Pancreas (tissue), 10 donors: ENCODE measurements around the gene NRTN. TPM values are rescaled to one million over a fixed set of nuclear protein-coding genes. Genes with fewer than 3 reads are reported as not detected.
A peak's percentile ranks its signal among the peaks of the same experiment; 100 is the strongest.

Experiments used
- ATAC-seq, 4 donors: fragments of 200-7000 bp; cut with Tn5 transposase; one replicate each; pipeline versions ENCODE4 v1.8.0 to v1.9.1; 2020; ENCODE audit warnings: mild to moderate bottlenecking in 4 of 4, moderate library complexity in 4 of 4
- DNase-seq, 6 donors: peaks; one replicate each; pipeline ENCODE4 v3.0.0-alpha.2; 2020
- FAIRE-seq: peaks from 2 replicates; lab custom pipeline; 2012; peaks lifted over from hg19 to GRCh38; lab: Jason Lieb, UNC
- H3K27ac ChIP-seq, 4 donors: fragments of 200-600 bp; sonication (generic); 1 replicate in 3 of 4; 2 replicates in 1 of 4; pipeline versions ENCODE4 v1.5.0 to v1.8.0; 2020
- H3K27me3 ChIP-seq, 4 donors: fragments of 200-600 bp; one replicate each; pipeline ENCODE4 v1.8.0; 2021
- H3K36me3 ChIP-seq, 3 donors: fragments of 200-600 bp; sonication (generic) in 1 of 3; one replicate each; pipeline versions ENCODE4 v1.5.0 to v1.8.0; 2020 to 2021
- H3K4me1 ChIP-seq, 3 donors: fragments of 200-600 bp; one replicate each; pipeline ENCODE4 v1.8.0; 2021
- H3K4me3 ChIP-seq, 4 donors: fragments of 200-600 bp; sonication (generic) in 2 of 4; one replicate each; pipeline versions ENCODE4 v1.5.0 to v1.8.0; 2020 to 2021
- H3K9me3 ChIP-seq, 4 donors: fragments of 200-600 bp; one replicate each; pipeline ENCODE4 v1.8.0; 2021
- WGBS, 2 donors: extraction: QIAGEN DNeasy Blood & Tissue Kit; methylation state at CpG; one replicate each; pipeline ENCODE4 v1.1.7; 2013; 5-methylcytosine and 5-hydroxymethylcytosine counted together
- intact Hi-C, 3 donors: fragments of 100-400 bp; cut with DNase I; formaldehyde crosslinking; loops; one replicate each; pipeline versions ENCODE4 v1.11.1 to v1.14.2; 2022
- polyA plus RNA-seq, 2 donors: library from polyadenylated mRNA; stranded (reverse); fragments of 200-250 nt; gene quantifications; one replicate each; pipeline ENCODE4 v1.2.3, GENCODE V29; 2013
- total RNA-seq, 6 donors: library from RNA; stranded (reverse); fragmentation: NEBNext Ultra II Directional in 4 of 6; extraction: Animal tissue kit (Norgen Biotek cat#: 25700) in 4 of 6; gene quantifications; one replicate each; pipeline versions ENCODE4 v1.2.1 to v1.2.4, GENCODE V29; 2021 to 2023
- TF ChIP-seq, protein P1 (sequence below), 4 donors: fragments of 200-600 bp; sonication (generic) in 3 of 4; IDR thresholded peaks; one replicate each; pipeline versions ENCODE4 v1.5.0 to v1.8.0; 2021; ENCODE audit warnings: antibody characterized with exemption in 4 of 4
- donor health status: healthy with polysubstance abuse.
- donor health status: DM: no; HTN: no; CAD: no; lungs with moderate emphysema.
- donor health status: DM: no; HTN: no; CAD: no.
- donor health status: control.
- donor health status: control.
- donor health status: Bipolar disorder and iron deficiency.
- donor health status: DM: yes; HTN: yes; CAD: no.
- donor health status: DM: no; HTN: no; CAD: no.
- donor health status: DM: no; HTN: no; CAD: no.
- donor health status: DM: yes; HTN: yes; CAD: no.

The NRTN gene, protein sequence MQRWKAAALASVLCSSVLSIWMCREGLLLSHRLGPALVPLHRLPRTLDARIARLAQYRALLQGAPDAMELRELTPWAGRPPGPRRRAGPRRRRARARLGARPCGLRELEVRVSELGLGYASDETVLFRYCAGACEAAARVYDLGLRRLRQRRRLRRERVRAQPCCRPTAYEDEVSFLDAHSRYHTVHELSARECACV
- total RNA-seq (10 to 100 TPM in 4 of 6 donors, 1 to 10 TPM in 2; 5.0 to 15.2 (median 11.5) TPM), polyA plus RNA-seq (1 to 10 TPM; 5.0 to 8.5 TPM)

DNA sequence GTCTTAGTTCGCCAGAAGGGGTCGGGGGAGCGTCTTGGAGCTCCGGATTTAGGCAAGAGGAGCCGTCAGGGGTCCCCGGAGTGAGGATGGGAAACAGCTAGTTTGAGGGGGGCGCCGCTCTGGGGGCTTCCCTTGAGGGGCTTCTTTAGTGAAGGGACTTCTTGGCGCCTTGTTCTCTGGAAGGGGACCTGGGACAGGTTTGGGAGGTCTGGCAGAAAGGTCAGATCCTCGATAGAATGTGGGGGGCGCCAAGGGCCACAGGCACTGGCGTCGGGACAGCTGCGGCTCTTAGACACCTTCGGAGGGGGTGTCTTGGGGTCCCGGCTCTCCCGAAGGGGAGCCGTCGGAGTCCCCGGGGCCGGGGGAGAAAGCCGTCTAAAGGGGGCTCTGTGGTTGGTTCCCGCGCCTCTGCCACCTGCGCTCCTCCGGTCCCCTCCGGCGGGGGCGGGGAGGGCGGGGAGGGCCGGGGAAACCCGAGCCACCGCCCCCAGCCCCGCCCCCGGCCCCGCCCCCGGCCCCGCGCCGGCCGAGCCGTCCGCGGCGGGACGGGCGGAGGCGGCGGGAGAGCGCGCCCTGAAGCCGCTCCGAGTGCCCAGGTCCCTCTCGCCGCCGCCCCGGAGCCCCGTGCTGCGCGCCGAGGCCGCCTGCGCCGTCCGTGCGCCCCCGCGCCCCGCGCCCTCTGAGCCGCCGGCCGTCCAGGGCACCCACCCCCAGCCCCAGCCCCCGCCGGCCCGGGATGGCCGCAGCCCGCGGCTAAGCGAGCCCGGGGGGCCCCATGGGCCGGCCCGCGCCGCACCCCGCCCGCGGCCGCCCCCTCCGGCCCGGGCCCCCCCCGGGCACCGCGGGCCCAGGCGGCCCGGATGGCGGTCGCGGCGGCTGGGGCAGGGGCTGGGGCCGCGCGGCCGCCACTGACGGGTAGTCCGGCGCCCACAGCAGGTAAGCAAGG, at the start of gene NRTN:
NRTN (plus strand) TSS at position 552 of the 946 bp plus-strand sequence. CDS start 19,099 bp downstream, outside the sequence.
- ATAC-seq (peak; percentile 73 to 78 (median 76)), FAIRE-seq (no peak), DNase-seq (peak; percentile 49 to 88 (median 74))
- Histone ChIP-seq H3K9me3 (no peaks in the 10 kb centered on the region), H3K27ac (peak within 1 kb of the TSS; percentile 33 to 78 (median 69)), H3K36me3 (no peaks in the 10 kb centered on the region), H3K4me3 (peak within 1 kb of the TSS; percentile 30 to 61 (median 54)), H3K27me3 (no peaks in the 10 kb centered on the region), H3K4me1 (peaks cover 0 to 18% (median 1%) of the 10 kb centered on the region in 3 donors)
- intact Hi-C loops: loop anchor here in 1 of 3 donors (5.0 kb wide), 1 partner anchor 88 kb away; no protein-coding TSS in a partner anchor
- 1% methylated on average over 34 to 103 of the region's 107 CpGs for WGBS, 2 donors
- TF ChIP-seq, protein P1, sequence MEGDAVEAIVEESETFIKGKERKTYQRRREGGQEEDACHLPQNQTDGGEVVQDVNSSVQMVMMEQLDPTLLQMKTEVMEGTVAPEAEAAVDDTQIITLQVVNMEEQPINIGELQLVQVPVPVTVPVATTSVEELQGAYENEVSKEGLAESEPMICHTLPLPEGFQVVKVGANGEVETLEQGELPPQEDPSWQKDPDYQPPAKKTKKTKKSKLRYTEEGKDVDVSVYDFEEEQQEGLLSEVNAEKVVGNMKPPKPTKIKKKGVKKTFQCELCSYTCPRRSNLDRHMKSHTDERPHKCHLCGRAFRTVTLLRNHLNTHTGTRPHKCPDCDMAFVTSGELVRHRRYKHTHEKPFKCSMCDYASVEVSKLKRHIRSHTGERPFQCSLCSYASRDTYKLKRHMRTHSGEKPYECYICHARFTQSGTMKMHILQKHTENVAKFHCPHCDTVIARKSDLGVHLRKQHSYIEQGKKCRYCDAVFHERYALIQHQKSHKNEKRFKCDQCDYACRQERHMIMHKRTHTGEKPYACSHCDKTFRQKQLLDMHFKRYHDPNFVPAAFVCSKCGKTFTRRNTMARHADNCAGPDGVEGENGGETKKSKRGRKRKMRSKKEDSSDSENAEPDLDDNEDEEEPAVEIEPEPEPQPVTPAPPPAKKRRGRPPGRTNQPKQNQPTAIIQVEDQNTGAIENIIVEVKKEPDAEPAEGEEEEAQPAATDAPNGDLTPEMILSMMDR (IDR thresholded peaks at IDR 0.05): no peak

DNA sequence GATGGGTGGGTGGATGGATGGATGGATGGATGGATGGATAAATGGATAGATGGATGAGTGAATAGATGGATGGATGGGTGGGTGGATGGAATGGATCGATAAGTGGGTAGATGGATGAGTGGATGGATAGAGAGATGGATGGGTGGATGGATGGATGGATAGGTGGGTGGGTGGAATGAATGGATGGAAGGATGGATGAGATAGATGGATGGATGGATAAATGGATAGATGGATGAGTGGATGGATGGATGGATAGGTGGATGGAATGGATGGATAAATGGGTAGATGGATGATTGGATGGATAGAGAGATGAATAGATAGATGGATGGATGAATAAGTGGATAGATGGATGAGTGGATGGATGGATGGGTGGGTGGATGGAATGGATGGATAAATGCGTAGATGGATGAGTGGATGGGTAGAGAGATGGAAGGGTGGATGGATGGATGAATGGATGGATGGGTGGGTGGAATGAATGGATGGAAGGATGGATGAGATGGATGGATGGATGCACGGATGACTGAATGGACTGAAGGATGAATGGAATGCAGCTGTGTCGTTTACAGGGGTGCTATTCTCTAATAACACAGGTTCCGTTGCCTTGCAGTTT, 42.2 kb upstream of the NRTN start:
- no peak for FAIRE-seq

DNA sequence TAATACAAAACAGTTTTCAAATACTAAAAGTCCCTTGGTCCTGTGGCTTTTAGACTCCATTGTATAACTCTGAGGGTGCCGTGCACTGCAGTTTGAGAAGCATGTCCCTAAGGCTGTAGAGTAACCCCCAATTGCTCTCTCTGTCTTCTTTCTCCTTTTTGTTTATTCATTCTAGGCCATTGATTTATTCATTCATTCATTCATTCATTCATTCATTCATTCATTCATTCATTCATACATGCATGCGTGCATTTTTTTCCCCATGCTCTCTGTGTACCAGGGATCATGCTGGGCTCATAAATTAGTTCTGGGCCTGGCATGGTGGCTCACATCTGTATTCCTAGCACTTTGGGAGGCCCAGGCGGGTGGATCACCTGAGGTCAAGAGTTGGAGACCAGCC, 39.6 kb upstream of the NRTN start:
- H3K9me3 ChIP-seq: no peaks in the 10 kb centered on the region
- intact Hi-C loops: no loop called here
- no peak for DNase-seq
- ATAC-seq: no peak
- no peak for FAIRE-seq
- H3K27me3 ChIP-seq: no peaks in the 10 kb centered on the region
- H3K4me1 ChIP-seq: no peaks in the 10 kb centered on the region
- H3K4me3 ChIP-seq: no peak overlapping the region
- H3K27ac ChIP-seq: no peak overlapping the region
- H3K36me3 ChIP-seq: no peaks in the 10 kb centered on the region
- TF ChIP-seq, protein P1 (IDR thresholded peaks at IDR 0.05): no peak
- 87 to 88% methylated on average over 3 of the region's 3 CpGs for WGBS, 2 donors

More for the DNA sequence above, 42.2 kb upstream of the NRTN start:
- Histone ChIP-seq H3K9me3 (no peaks in the 10 kb centered on the region), H3K4me1 (no peaks in the 10 kb centered on the region), H3K36me3 (no peaks in the 10 kb centered on the region), H3K27ac (no peak overlapping the region), H3K27me3 (no peaks in the 10 kb centered on the region), H3K4me3 (no peak overlapping the region)
- 62 to 84% methylated on average over 5 of the region's 5 CpGs for WGBS, 2 donors
- no peak for ATAC-seq
- TF ChIP-seq, protein P1 (IDR thresholded peaks at IDR 0.05): no peak
- intact Hi-C loops: no loop called here
- no peak for DNase-seq

DNA sequence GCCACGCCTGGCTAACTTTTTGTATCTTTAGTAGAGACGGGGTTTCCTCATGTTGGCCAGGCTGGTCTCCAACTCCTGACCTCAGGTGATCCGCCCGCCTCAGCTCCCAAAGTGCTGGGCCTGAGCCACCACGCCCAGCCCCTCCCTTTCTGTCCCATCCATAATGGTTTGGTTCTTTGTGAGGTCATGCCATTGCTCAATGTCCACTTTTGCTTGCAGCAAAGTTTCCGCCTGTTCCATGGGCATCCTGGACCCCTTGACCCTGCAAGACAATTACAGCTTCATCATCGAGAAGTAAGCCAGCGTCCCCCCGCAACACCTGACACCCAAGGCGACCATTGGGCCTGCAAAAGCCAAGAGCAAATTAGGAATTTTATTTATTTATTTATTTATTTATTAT, 36.9 kb upstream of the NRTN start:
- no peak for DNase-seq
- Histone ChIP-seq H3K27ac (no peak overlapping the region), H3K4me3 (no peak overlapping the region), H3K4me1 (no peaks in the 10 kb centered on the region), H3K9me3 (no peaks in the 10 kb centered on the region), H3K36me3 (no peaks in the 10 kb centered on the region), H3K27me3 (no peaks in the 10 kb centered on the region)
- TF ChIP-seq, protein P1 (IDR thresholded peaks at IDR 0.05): no peak
- no peak for ATAC-seq
- WGBS, 2 donors: 87 to 91% methylated on average over 10 of the region's 10 CpGs
- FAIRE-seq: no peak
- intact Hi-C loops: no loop called here
